ENCODE measurements around the gene PLP1. TPM values are rescaled to one million over a fixed set of nuclear protein-coding genes. Genes with fewer than 3 reads are reported as not detected.

The PLP1 gene
- total and polyA plus RNA-seq, 2 donors (not counting 3 experiments of a cell fraction or from before 2014, with no cell fraction given): not detected

DNA sequence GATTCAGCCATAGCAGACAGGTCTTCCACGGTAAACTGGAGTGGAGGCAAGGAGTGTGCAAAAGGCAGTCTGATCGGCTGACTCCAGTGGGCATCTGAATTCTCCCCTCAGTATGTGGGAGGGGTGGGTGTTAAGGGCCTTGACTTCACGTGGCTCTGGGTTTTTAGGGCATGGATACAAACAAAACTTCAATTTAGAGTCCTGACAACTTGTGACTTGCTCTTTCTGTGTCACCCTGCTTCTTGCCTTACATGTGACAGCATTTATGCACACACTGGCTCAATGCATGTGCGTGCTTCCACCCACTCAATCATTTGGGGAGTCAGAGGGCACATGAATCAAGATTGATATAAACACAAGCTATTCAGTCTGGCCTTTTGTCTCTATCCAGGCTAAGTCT is 17.5 kb downstream of the PLP1 start:
- CTCF ChIA-PET: no interaction called here
- Histone ChIP-seq H2AFZ (ENCODE audit: low read depth, low read length) (no peak overlapping the region), H3K79me2 (ENCODE audit: control insufficient read depth, insufficient read depth, low read length) (no peaks in the 10 kb centered on the region), H4K20me1 (replicated peaks; ENCODE audit: control insufficient read depth, extremely low read depth, insufficient read depth, low read length) (no peaks in the 10 kb centered on the region), H3K27me3 (ENCODE audit: control insufficient read depth in 2 of 2, insufficient read depth in 2 of 2, low read length in 2 of 2) (no peaks in the 10 kb centered on the region), H3K36me3 (ENCODE audit: control insufficient read depth in 2 of 2, extremely low read depth in 1 of 2, insufficient read depth in 2 of 2, low read length in 2 of 2) (no peaks in the 10 kb centered on the region), H3K27ac (ENCODE audit: insufficient read depth, low read depth, low read length) (no peak overlapping the region), H3K9me3 (replicated peaks; ENCODE audit: control insufficient read depth, insufficient read depth, low read length) (no peaks in the 10 kb centered on the region), H3K4me2 (ENCODE audit: insufficient read depth, low read length) (no peak overlapping the region), H3K4me3 (replicated peaks in 1 of 3; ENCODE audit: insufficient read depth in 1 of 3, low read depth in 1 of 3, low read length in 3 of 3) (no peak overlapping the region), H3K9me1 (replicated peaks; ENCODE audit: control insufficient read depth, extremely low read depth, insufficient read depth, low read length) (no peaks in the 10 kb centered on the region), H3K4me1 (ENCODE audit: control insufficient read depth, extremely low read depth, insufficient read depth, low read length) (no peaks in the 10 kb centered on the region), H3K9ac (replicated peaks; ENCODE audit: extremely low read depth, insufficient read depth, low read length) (no peak overlapping the region)
- intact Hi-C loops (cut with micrococcal nuclease): no loop called here
- DNase-seq (ENCODE audit: low read depth, low spot score): no peak
- no peak for FAIRE-seq
- BruUV-seq (replicated peaks): no TSS peak
- POLR2A ChIA-PET: no interaction called here
- TF ChIP-seq MYC (IDR thresholded peaks at IDR 0.05; ENCODE audit: low read depth, low read length) (no peak), GATA2 (IDR thresholded peaks at IDR 0.05; ENCODE audit: insufficient read depth, insufficient read length, low read depth, low read length) (no peak), POLR2A (IDR thresholded peaks at IDR 0.05; ENCODE audit: low read depth, low read length) (no peak)
- TF ChIP-seq, protein P1, sequence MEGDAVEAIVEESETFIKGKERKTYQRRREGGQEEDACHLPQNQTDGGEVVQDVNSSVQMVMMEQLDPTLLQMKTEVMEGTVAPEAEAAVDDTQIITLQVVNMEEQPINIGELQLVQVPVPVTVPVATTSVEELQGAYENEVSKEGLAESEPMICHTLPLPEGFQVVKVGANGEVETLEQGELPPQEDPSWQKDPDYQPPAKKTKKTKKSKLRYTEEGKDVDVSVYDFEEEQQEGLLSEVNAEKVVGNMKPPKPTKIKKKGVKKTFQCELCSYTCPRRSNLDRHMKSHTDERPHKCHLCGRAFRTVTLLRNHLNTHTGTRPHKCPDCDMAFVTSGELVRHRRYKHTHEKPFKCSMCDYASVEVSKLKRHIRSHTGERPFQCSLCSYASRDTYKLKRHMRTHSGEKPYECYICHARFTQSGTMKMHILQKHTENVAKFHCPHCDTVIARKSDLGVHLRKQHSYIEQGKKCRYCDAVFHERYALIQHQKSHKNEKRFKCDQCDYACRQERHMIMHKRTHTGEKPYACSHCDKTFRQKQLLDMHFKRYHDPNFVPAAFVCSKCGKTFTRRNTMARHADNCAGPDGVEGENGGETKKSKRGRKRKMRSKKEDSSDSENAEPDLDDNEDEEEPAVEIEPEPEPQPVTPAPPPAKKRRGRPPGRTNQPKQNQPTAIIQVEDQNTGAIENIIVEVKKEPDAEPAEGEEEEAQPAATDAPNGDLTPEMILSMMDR (IDR thresholded peaks at IDR 0.05; ENCODE audit: extremely low read depth in 1 of 2, insufficient read depth in 1 of 2, low read depth in 1 of 2, low read length in 2 of 2): no peak
- TF ChIP-seq, protein P2, sequence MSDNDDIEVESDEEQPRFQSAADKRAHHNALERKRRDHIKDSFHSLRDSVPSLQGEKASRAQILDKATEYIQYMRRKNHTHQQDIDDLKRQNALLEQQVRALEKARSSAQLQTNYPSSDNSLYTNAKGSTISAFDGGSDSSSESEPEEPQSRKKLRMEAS (IDR thresholded peaks at IDR 0.05; ENCODE audit: insufficient read depth, insufficient read length): no peak
- dilution Hi-C loops (cut with MboI; ENCODE audit: extremely low pct_ligation_motif_present, low sequenced_read_pairs): no loop called here

DNA sequence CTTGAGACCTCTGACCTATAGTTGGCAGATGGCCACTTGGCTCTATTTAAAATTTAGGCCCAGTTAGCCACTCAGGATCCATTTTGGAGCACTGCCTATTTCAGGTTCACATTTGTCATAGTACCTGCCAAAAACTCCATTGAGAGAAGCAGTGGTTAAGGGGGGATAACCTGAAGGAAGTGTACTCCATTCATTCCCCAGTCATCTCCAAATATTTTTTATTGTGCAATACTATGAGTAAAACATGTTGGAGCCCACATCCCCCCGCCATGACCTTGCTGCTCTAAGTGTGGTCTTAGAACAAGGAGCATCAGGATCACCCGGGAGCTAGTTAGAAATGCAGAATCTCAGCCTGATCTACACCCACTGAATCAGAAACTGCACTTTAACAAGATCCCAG is 21.1 kb downstream of the PLP1 start:
- intact Hi-C loops (cut with micrococcal nuclease): no loop called here
- H3K4me3 ChIP-seq (replicated peaks in 1 of 3; ENCODE audit: insufficient read depth in 1 of 3, low read depth in 1 of 3, low read length in 3 of 3): no peak overlapping the region
- H2AFZ ChIP-seq (ENCODE audit: low read depth, low read length): no peak overlapping the region
- FAIRE-seq (no peak), DNase-seq (ENCODE audit: low read depth, low spot score) (no peak)
- H3K9me1 ChIP-seq (replicated peaks; ENCODE audit: control insufficient read depth, extremely low read depth, insufficient read depth, low read length): no peaks in the 10 kb centered on the region
- no TSS peak for BruUV-seq (replicated peaks)
- no peak overlapping the region for H3K9ac ChIP-seq (replicated peaks; ENCODE audit: extremely low read depth, insufficient read depth, low read length)
- POLR2A ChIA-PET: no interaction called here
- no peaks in the 10 kb centered on the region for H3K79me2 ChIP-seq (ENCODE audit: control insufficient read depth, insufficient read depth, low read length)
- no peak overlapping the region for H3K27ac ChIP-seq (ENCODE audit: insufficient read depth, low read depth, low read length)
- TF ChIP-seq GATA2 (IDR thresholded peaks at IDR 0.05; ENCODE audit: insufficient read depth, insufficient read length, low read depth, low read length) (no peak), POLR2AphosphoS5 (IDR thresholded peaks at IDR 0.05; ENCODE audit: insufficient read depth, low read depth, low read length) (no peak), EZH2 (IDR thresholded peaks at IDR 0.05; ENCODE audit: borderline replicate concordance, low read depth, low read length, severe bottlenecking) (no peak), POLR2A (IDR thresholded peaks at IDR 0.05; ENCODE audit: low read depth, low read length) (no peak)
- no peaks in the 10 kb centered on the region for H3K9me3 ChIP-seq (replicated peaks; ENCODE audit: control insufficient read depth, insufficient read depth, low read length)
- dilution Hi-C loops (cut with MboI; ENCODE audit: extremely low pct_ligation_motif_present, low sequenced_read_pairs): no loop called here
- CTCF ChIA-PET: interaction anchor here (1.2 kb wide), 1 partner anchor 265 kb away, joined by 4 read pairs; no protein-coding TSS in a partner anchor
- H3K4me2 ChIP-seq (ENCODE audit: insufficient read depth, low read length): no peak overlapping the region
- H3K27me3 ChIP-seq (ENCODE audit: control insufficient read depth in 2 of 2, insufficient read depth in 2 of 2, low read length in 2 of 2): no peaks in the 10 kb centered on the region
- H3K36me3 ChIP-seq (ENCODE audit: control insufficient read depth in 2 of 2, extremely low read depth in 1 of 2, insufficient read depth in 2 of 2, low read length in 2 of 2): no peaks in the 10 kb centered on the region
- no peaks in the 10 kb centered on the region for H3K4me1 ChIP-seq (ENCODE audit: control insufficient read depth, extremely low read depth, insufficient read depth, low read length)
- no peaks in the 10 kb centered on the region for H4K20me1 ChIP-seq (replicated peaks; ENCODE audit: control insufficient read depth, extremely low read depth, insufficient read depth, low read length)

Data from endothelial cell of umbilical vein (primary cell).